Activated T-cell treated with anti-CD3 and anti-CD28 coated beads, Interleukin-2, amount 50 U/mL, for 24 hours (primary cell): ENCODE results near the gene SEMA5A.

Source experiments
- DNase-seq: peaks from one replicate; pipeline ENCODE4 v3.0.0-alpha.2; 2020
- H3K27ac Mint-ChIP-seq: 2 replicates; pipeline ENCODE4 v1.8.0; 2020; ENCODE audit warnings: mild to moderate bottlenecking, mixed read lengths
- H3K27me3 Mint-ChIP-seq: 2 replicates; pipeline ENCODE4 v1.8.0; 2020; ENCODE audit warnings: mixed read lengths
- H3K36me3 Mint-ChIP-seq: 2 replicates; pipeline ENCODE4 v1.8.0; 2020; ENCODE audit warnings: low read depth, mixed read lengths
- H3K4me1 Mint-ChIP-seq: 2 replicates; pipeline ENCODE4 v1.8.0; 2020; ENCODE audit warnings: low read depth, mixed read lengths
- H3K4me3 Mint-ChIP-seq: 2 replicates; pipeline ENCODE4 v1.8.0; 2020; ENCODE audit warnings: mild to moderate bottlenecking, moderate library complexity, mixed read lengths
- H3K9me3 Mint-ChIP-seq: 2 replicates; pipeline ENCODE4 v1.8.0; 2020; ENCODE audit warnings: mixed read lengths

The SEMA5A gene

DNA sequence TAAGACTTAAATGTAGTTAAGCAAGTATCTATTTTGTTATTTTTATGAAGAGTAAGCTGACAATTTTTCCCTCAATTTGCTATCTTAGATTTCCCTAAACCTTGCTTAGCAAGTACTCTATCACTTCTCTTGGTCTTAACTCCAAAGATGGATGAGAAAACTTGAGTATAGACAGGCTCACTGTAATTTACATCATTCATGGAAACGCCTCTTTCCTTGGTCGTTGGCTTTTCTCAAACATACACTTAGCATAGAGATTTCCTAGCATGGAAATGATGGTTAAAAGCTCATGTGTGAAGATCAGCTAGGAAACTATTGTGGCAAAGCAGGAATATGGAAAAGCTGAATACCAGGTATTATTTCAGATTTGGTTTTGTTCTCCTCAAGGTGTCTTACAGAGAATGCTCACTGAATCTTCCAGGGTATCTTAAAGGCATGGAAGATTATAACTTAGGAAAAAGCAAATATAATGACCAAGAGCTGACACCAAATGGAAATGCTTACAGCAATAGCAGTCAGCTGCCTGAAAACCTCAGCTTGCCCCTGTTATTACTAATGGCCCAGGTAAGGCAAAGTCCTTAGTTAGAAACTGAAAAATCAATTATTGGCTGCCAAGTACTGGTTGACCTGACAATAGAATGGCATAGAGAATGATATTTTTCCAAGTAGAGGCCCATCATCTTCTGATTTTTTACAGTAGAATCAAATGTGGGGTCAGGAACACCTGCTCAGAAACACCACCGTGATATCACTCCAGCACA, 84.8 kb downstream of the SEMA5A start:
- no peak for DNase-seq
- H3K36me3 Mint-ChIP-seq = no peaks in the 10 kb centered on the region
- H3K27ac Mint-ChIP-seq = no peak overlapping the region
- H3K9me3 Mint-ChIP-seq = peaks cover 5% of the 10 kb centered on the region
- H3K27me3 Mint-ChIP-seq = no peaks in the 10 kb centered on the region
- no peak overlapping the region for H3K4me3 Mint-ChIP-seq
- H3K4me1 Mint-ChIP-seq = no peaks in the 10 kb centered on the region

DNA sequence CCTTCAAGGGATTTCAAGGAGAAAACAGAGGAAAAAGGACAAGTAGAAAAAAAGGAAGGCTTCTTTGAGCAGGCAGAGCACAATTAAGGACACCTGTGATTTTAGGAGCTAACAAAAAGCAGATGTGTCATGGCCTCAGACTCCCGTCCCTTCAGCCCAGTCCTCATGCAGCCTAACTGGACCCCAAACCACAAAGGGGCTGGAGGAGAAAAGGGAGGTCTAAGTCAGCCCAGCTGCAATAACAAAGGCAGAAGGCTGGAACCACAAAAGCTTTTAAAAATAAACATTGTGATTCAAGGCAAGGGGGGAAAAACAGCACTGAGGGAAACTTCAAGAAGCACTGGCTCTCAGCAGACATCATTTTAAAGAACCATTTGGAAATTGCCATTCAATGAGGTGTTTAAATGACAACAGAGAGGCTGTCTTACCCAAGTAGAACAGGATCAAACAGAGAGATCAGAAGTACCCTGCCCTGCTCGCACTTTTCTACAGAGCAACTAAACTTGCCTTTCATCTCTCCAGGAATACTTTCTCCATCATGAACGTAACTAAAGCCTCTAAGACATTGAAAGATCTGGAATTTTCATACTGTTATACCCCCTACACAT, 89.3 kb downstream of the SEMA5A start:
- Mint-ChIP-seq H3K4me3 (no peak overlapping the region), H3K9me3 (peaks cover 5% of the 10 kb centered on the region), H3K36me3 (no peaks in the 10 kb centered on the region), H3K27ac (no peak overlapping the region), H3K27me3 (no peaks in the 10 kb centered on the region), H3K4me1 (no peaks in the 10 kb centered on the region)
- DNase-seq = no peak

DNA sequence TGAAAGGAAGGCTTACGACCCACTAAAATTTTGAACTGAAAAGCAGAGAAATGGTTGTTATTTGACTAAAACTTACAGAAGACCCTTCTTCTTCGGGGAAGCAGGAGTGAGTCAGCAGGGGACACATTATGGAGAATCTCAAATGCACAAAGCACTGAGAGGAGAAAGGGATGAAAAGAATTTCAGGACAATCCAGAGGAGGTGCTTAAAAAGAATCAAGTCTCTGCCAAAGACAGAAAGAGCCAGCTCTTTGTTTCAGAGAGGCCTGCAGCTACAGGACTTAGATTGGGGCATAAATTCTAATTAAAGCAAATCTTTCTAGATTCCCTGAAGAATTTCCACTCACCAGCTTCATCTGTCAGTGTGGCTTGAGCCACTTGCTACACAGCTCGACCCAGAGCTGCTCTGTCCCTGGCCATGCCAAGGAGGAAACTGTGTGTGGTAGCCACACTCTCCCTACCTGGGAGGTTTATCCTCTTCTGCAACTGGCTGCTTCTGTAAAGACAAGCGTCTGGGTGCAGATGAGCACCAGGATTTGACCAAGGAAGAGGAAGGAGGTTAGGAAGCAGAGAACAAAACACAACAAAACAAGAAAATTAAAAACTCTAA, 89.9 kb downstream of the SEMA5A start:
- H3K27me3 Mint-ChIP-seq = no peaks in the 10 kb centered on the region
- H3K27ac Mint-ChIP-seq = no peak overlapping the region

DNA sequence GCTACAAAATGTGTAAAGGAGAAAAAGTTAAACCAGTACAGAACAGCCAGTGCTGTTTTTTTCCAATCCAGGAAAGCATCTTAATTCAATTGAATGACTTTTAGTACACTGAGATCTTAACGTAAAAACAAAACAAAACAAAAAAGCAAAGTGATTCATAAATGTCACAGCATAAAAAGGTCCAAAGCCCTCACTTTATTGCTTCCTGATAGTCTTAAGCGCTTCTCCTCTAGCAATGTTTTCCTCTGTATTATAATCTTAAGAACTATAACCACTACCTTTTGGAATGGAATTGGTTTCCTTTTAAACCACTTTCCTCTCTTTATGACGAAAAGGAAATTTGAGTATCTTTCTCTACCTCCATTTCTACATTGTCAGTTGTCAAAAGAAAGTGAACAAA, 91.4 kb downstream of the SEMA5A start:
- Mint-ChIP-seq H3K27me3 (no peaks in the 10 kb centered on the region), H3K36me3 (no peaks in the 10 kb centered on the region), H3K27ac (no peak overlapping the region)

More for the DNA sequence above, 89.9 kb downstream of the SEMA5A start:
- Mint-ChIP-seq H3K4me3 (no peak overlapping the region), H3K9me3 (peaks cover 4% of the 10 kb centered on the region), H3K4me1 (no peaks in the 10 kb centered on the region), H3K36me3 (no peaks in the 10 kb centered on the region)
- no peak for DNase-seq

DNA sequence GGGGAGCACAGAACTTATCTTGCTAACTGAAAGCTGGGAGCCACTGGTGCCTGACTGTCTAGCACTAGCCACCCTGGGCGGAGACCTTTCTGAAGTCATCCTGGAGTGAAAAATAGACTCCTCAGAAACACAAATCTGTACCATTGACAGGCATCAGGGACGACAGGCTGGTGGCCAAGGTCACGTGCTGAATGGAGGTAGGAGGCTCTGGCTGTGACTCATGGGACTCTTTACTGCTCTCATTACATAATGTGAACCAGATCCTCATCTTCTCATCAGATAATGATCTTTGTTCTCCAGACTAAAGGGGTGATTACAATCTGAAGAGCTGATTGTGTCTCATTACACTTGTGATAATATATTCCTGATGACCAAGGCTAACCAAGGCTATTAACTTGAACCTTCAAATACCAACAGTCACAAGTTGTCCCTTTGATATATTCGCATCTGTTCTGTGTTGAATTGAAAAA, 91.8 kb downstream of the SEMA5A start:
- H3K4me1 Mint-ChIP-seq = no peaks in the 10 kb centered on the region
- peaks cover 6% of the 10 kb centered on the region for H3K9me3 Mint-ChIP-seq
- no peak for DNase-seq
- no peaks in the 10 kb centered on the region for H3K36me3 Mint-ChIP-seq
- H3K4me3 Mint-ChIP-seq = no peak overlapping the region
- H3K27ac Mint-ChIP-seq = no peak overlapping the region
- H3K27me3 Mint-ChIP-seq = no peaks in the 10 kb centered on the region

More for the DNA sequence above, 91.4 kb downstream of the SEMA5A start:
- no peak for DNase-seq
- H3K4me1 Mint-ChIP-seq = no peaks in the 10 kb centered on the region
- peaks cover 3% of the 10 kb centered on the region for H3K9me3 Mint-ChIP-seq
- no peak overlapping the region for H3K4me3 Mint-ChIP-seq

DNA sequence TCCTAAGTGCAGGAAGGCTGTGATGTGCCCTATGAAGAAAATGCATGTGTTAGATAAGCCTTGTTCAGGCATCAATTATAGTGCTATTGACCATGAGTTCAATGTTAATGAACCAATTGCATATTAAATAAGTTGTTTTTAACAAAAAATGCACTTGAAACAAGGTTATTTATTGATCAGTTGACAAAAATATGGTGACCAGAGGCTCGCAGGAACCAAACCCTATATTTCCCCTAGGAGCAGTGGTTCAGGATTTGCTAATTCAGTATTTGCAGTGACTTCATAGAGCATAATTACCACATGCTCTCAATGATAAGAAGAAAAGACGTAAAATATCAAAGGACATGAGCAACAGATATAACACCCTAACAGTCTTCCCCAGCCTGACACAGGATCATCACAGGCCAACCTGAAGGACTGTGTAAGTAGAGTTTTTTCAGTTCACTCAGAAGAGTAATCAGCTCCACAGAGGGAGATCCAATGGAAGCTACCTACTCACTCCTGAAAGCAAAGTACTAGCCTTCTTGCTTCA, 92.3 kb downstream of the SEMA5A start:
- peaks cover 7% of the 10 kb centered on the region for H3K9me3 Mint-ChIP-seq
- H3K4me3 Mint-ChIP-seq = no peak overlapping the region
- DNase-seq = no peak
- no peaks in the 10 kb centered on the region for H3K4me1 Mint-ChIP-seq
- no peaks in the 10 kb centered on the region for H3K36me3 Mint-ChIP-seq
- no peak overlapping the region for H3K27ac Mint-ChIP-seq
- H3K27me3 Mint-ChIP-seq = no peaks in the 10 kb centered on the region

DNA sequence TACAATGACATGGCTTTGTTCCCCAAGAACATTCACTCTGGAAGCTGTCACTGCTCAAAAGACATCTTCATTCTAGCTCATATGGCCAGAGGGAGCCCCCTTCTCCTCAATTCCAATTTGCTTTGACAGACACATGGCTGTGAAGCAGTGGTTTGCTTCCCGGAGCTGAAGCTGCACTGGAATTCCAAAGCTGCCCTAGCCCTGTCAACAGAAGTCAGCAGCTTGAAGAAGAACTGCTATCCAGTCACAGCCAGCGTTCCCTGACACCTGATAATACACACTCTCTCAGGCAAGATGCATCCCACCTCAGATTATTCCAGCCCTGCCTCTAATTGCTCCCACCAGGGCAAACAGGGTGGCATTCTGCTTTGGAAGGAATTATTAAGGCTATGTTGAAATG, 93.7 kb downstream of the SEMA5A start:
- Mint-ChIP-seq H3K9me3 (peaks cover 4% of the 10 kb centered on the region), H3K4me1 (no peaks in the 10 kb centered on the region), H3K4me3 (no peak overlapping the region), H3K27ac (no peak overlapping the region), H3K27me3 (no peaks in the 10 kb centered on the region), H3K36me3 (no peaks in the 10 kb centered on the region)
- DNase-seq = no peak

DNA sequence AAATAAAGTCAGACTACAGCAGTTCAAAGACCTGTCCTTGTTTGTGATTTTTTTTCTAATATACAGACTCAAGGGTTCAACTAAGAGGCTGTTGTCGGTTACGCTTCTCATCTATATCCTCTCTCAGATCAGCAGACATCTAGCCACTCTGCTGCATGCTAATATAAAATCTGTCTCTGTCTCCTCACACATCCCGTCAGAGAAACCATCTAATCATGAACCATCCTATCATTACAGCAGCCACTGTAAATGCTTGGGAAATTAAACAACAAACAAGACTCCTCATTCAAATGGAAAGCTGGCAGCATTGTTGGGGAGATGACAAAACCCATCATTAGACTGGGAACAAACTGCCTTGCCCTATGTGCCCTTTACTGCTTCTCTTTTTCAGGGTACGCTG, 94.8 kb downstream of the SEMA5A start:
- Mint-ChIP-seq H3K9me3 (peaks cover 4% of the 10 kb centered on the region), H3K36me3 (no peaks in the 10 kb centered on the region), H3K27me3 (no peaks in the 10 kb centered on the region), H3K27ac (no peak overlapping the region), H3K4me3 (no peak overlapping the region), H3K4me1 (no peaks in the 10 kb centered on the region)
- no peak for DNase-seq

DNA sequence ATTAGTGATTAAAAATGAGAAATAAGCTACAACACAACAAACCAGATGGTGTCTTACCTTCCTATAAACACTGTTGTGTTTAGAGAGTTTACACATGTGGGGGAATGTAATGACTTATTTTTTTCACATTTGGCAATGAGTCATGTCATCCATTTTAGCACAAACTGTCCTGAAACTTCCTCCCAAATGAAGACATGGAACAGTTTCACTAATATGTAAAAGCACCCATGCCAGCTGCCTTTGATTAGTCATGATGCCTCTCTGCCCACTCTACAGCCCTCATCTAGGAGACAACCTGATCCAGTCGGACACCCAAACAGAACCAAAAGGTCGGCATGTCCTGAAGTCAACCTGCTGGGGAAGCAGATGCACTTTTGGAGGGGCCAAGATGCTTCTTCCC, 98.2 kb downstream of the SEMA5A start:
- Mint-ChIP-seq H3K27ac (no peak overlapping the region), H3K9me3 (peaks cover 4% of the 10 kb centered on the region), H3K27me3 (no peaks in the 10 kb centered on the region), H3K4me1 (no peaks in the 10 kb centered on the region), H3K4me3 (no peak overlapping the region), H3K36me3 (no peaks in the 10 kb centered on the region)
- DNase-seq = no peak

DNA sequence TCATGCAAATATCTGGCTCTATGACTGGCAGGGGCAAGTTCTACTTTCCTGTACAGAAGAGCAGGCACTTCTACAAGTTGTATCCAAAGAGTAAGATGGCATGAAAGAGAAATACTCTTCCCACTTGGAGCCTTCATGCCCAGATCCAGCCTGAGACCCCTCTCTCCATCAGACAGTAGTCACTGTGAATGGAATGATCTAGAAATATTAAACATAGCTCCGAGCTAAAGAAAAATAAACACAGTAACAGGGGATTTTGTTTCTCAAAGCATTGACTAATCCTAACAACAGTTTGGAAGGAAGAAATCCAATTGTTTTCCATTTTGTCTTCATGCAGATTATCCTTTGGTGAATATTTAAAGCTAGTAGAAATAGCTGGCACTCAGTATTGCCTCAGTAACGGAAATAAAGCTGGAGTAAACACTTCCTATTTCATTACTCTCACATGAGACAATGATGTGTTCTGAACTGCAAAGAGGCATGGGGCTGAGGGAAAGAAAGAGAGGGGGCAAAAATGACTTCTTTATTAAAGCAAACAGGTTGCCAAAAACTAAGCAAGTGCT, 100.0 kb downstream of the SEMA5A start:
- no peaks in the 10 kb centered on the region for H3K36me3 Mint-ChIP-seq
- H3K4me3 Mint-ChIP-seq = no peak overlapping the region
- no peaks in the 10 kb centered on the region for H3K27me3 Mint-ChIP-seq
- no peaks in the 10 kb centered on the region for H3K4me1 Mint-ChIP-seq
- no peak for DNase-seq
- H3K9me3 Mint-ChIP-seq = peaks cover 14% of the 10 kb centered on the region
- no peak overlapping the region for H3K27ac Mint-ChIP-seq

DNA sequence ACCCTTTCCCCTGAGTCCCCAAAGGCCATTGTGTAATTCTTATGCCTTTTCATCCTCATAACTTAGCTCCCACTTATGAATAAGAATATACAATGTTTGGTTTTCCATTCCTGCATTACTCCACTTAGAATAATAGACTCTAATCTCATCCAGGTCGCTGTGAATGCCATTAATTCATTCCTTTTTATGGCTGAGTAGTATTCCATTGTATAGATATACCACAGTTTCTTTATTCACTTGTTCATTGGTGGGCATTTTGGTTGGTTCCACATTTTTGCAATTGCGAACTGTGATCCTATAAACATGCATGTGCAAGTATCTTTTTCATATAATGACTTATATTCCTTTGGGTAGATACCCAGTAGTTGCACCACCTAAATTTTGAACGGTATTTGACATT, 101.5 kb downstream of the SEMA5A start:
- Mint-ChIP-seq H3K4me1 (no peaks in the 10 kb centered on the region), H3K36me3 (no peaks in the 10 kb centered on the region), H3K27ac (no peak overlapping the region), H3K27me3 (no peaks in the 10 kb centered on the region), H3K9me3 (peaks cover 14% of the 10 kb centered on the region), H3K4me3 (no peak overlapping the region)
- DNase-seq = no peak

DNA sequence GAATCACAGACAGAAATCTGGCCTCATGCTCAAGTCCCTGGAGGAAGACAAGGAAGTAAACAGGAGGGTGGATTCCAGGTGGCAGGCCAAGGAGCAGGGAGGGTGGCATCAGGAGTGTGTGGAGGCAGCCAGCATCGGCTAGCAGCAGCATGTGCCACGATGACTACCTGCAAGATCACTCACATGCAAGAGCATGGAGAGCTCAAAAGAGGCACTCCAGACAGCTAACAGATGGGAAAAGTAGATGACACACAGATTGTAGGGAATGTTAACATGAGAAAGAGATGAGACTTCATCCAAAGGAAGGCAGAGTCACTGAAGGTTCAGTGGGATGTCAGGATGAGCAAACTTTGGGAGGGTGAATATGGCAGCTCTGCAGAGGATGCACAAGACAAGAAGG, 104.3 kb downstream of the SEMA5A start:
- no peak overlapping the region for H3K4me3 Mint-ChIP-seq
- H3K36me3 Mint-ChIP-seq = no peaks in the 10 kb centered on the region
- DNase-seq = no peak
- no peak overlapping the region for H3K27ac Mint-ChIP-seq
- H3K9me3 Mint-ChIP-seq = peaks cover 10% of the 10 kb centered on the region
- H3K27me3 Mint-ChIP-seq = no peaks in the 10 kb centered on the region
- H3K4me1 Mint-ChIP-seq = no peaks in the 10 kb centered on the region

DNA sequence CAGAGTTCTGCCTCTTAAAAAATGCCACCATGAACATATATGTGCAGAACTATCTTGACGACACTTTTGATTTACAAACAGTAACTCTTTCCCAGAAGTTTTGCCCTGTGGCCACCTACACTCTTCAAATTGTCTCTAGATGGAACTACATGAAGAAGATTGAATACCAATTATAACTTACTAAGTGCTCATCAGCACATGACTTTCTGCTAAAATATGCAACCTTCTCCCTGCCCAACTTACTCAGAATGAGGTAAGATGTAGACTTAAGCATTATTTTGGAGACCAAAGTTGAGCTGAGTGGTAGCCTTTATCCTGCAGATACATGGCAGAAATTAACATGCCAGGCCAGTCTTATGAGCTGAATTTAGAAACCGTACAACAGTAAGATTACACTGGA, 105.4 kb downstream of the SEMA5A start:
- Mint-ChIP-seq H3K4me1 (no peaks in the 10 kb centered on the region), H3K27me3 (no peaks in the 10 kb centered on the region), H3K9me3 (peaks cover 10% of the 10 kb centered on the region), H3K36me3 (no peaks in the 10 kb centered on the region), H3K27ac (no peak overlapping the region), H3K4me3 (no peak overlapping the region)
- DNase-seq = no peak

DNA sequence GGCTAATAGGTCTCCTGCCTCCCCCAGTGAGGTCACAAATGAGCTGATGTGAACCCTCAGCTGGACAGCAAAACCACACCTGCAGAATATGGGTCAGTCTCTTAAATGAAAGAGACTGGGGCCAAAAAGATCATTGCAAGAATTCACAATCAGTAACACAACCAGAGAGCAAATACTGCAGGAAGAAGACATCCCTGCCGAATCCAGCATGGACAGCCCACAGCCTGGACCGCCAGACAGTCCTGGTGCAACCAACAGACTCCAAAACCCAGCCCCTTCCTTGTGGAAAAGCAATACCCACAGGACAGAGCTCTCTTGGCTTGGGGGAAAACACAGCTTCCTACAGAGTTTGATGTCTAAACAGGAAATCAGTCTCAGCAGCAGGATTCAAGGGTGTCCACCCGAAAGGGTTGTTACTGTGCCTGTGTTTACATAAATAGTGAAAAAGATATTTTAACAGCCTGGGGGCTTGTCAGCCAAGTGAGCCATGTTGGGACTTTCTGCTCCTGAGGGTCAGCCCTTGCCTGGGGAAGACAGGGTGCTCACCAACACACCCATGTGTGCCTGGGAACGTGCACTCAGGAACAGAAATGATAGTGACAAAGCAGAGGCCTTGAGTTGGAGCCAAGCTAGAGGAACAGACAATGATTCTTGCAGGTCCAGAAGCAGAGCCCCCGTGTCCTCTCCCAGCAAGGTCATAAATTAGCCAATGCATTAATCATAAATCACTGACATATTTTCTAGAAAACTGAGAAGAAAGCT, 106.2 kb downstream of the SEMA5A start:
- H3K9me3 Mint-ChIP-seq = peaks cover 10% of the 10 kb centered on the region

More for the DNA sequence above, 106.2 kb downstream of the SEMA5A start:
- no peak overlapping the region for H3K27ac Mint-ChIP-seq
- H3K36me3 Mint-ChIP-seq = no peaks in the 10 kb centered on the region
- no peak overlapping the region for H3K4me3 Mint-ChIP-seq
- no peak for DNase-seq
- H3K4me1 Mint-ChIP-seq = no peaks in the 10 kb centered on the region
- H3K27me3 Mint-ChIP-seq = no peaks in the 10 kb centered on the region
